ENCODE measurements around the gene ARHGAP32.

ARHGAP32 gene

GRCh38 chr11:128940156-128940555 lies 252.0 kb downstream of the ARHGAP32 start:
- H3K4me2 ChIP-seq (ENCODE audit: low read depth, low read length, poor library complexity, severe bottlenecking), result no peak overlapping the region
- TF ChIP-seq EZH2phosphoT487 (conservative IDR thresholded peaks at IDR 0.05; ENCODE audit: low read length), result no peak
- no peak for TF ChIP-seq CTCF (IDR thresholded peaks at IDR 0.05; ENCODE audit: insufficient read depth, low read length, poor library complexity, severe bottlenecking)
- no peaks in the 10 kb centered on the region for H3K79me2 ChIP-seq (ENCODE audit: insufficient read depth, low read length)
- H3K27ac ChIP-seq (ENCODE audit: low read depth, low read length), result no peak overlapping the region
- no peak overlapping the region for H3K4me3 ChIP-seq (ENCODE audit: insufficient read depth, low read length, poor library complexity, severe bottlenecking)
- H3F3A ChIP-seq (ENCODE audit: insufficient read depth), result no peaks in the 10 kb centered on the region
- H3K9me2 ChIP-seq (replicated peaks; ENCODE audit: insufficient read depth, low read length), result no peaks in the 10 kb centered on the region
- no peaks in the 10 kb centered on the region for H3K9me3 ChIP-seq (ENCODE audit: insufficient read depth, low read length)
- no peaks in the 10 kb centered on the region for H4K20me1 ChIP-seq (ENCODE audit: low read depth, low read length)
- no peaks in the 10 kb centered on the region for H3K36me3 ChIP-seq (ENCODE audit: low read length)
- H3K27me3 ChIP-seq (ENCODE audit: low read length), result no peaks in the 10 kb centered on the region
- H3K9ac ChIP-seq (ENCODE audit: low read length), result no peak overlapping the region
- no peak overlapping the region for H2AFZ ChIP-seq (ENCODE audit: low read depth, low read length, severe bottlenecking)

- H3K9ac ChIP-seq (ENCODE audit: low read length), result no peak overlapping the region
- H3K4me3 ChIP-seq (ENCODE audit: insufficient read depth, low read length, poor library complexity, severe bottlenecking), result no peak overlapping the region
- no peak overlapping the region for H3K4me2 ChIP-seq (ENCODE audit: low read depth, low read length, poor library complexity, severe bottlenecking)
- no peak overlapping the region for H3K27ac ChIP-seq (ENCODE audit: low read depth, low read length)
- H3K79me2 ChIP-seq (ENCODE audit: insufficient read depth, low read length), result no peaks in the 10 kb centered on the region
- no peaks in the 10 kb centered on the region for H3F3A ChIP-seq (ENCODE audit: insufficient read depth)
- H3K9me3 ChIP-seq (ENCODE audit: insufficient read depth, low read length), result no peaks in the 10 kb centered on the region
- H3K36me3 ChIP-seq (ENCODE audit: low read length), result no peaks in the 10 kb centered on the region
- no peaks in the 10 kb centered on the region for H3K9me2 ChIP-seq (replicated peaks; ENCODE audit: insufficient read depth, low read length)
- no peaks in the 10 kb centered on the region for H3K27me3 ChIP-seq (ENCODE audit: low read length)
- no peak overlapping the region for H2AFZ ChIP-seq (ENCODE audit: low read depth, low read length, severe bottlenecking)
- H4K20me1 ChIP-seq (ENCODE audit: low read depth, low read length), result no peaks in the 10 kb centered on the region
- TF ChIP-seq EZH2phosphoT487 (conservative IDR thresholded peaks at IDR 0.05; ENCODE audit: low read length), result no peak
- no peak for TF ChIP-seq CTCF (IDR thresholded peaks at IDR 0.05; ENCODE audit: insufficient read depth, low read length, poor library complexity, severe bottlenecking)
These were observed 252.5 kb downstream of the ARHGAP32 start for GRCh38 chr11:128939591-128939990.

GRCh38 chr11:128938156-128938885 lies 253.8 kb downstream of the ARHGAP32 start:
- TF ChIP-seq EZH2phosphoT487 (conservative IDR thresholded peaks at IDR 0.05; ENCODE audit: low read length), result no peak
- TF ChIP-seq CTCF (IDR thresholded peaks at IDR 0.05; ENCODE audit: insufficient read depth, low read length, poor library complexity, severe bottlenecking), result no peak
- Histone ChIP-seq H3K9me2 (replicated peaks; ENCODE audit: insufficient read depth, low read length) (no peaks in the 10 kb centered on the region), H3K4me2 (ENCODE audit: low read depth, low read length, poor library complexity, severe bottlenecking) (no peak overlapping the region)

More at GRCh38 chr11:128938156-128938885, 253.8 kb downstream of the ARHGAP32 start:
- H4K20me1 ChIP-seq (ENCODE audit: low read depth, low read length), result no peaks in the 10 kb centered on the region
- no peaks in the 10 kb centered on the region for H3K79me2 ChIP-seq (ENCODE audit: insufficient read depth, low read length)
- H3K27me3 ChIP-seq (ENCODE audit: low read length), result no peaks in the 10 kb centered on the region
- H3K4me3 ChIP-seq (ENCODE audit: insufficient read depth, low read length, poor library complexity, severe bottlenecking), result no peak overlapping the region
- H3K27ac ChIP-seq (ENCODE audit: low read depth, low read length), result no peak overlapping the region
- no peaks in the 10 kb centered on the region for H3F3A ChIP-seq (ENCODE audit: insufficient read depth)
- H3K9me3 ChIP-seq (ENCODE audit: insufficient read depth, low read length), result no peaks in the 10 kb centered on the region
- H3K36me3 ChIP-seq (ENCODE audit: low read length), result no peaks in the 10 kb centered on the region
- no peak overlapping the region for H2AFZ ChIP-seq (ENCODE audit: low read depth, low read length, severe bottlenecking)
- H3K9ac ChIP-seq (ENCODE audit: low read length), result no peak overlapping the region
